Left ventricle myocardium inferior (tissue), 1 donor: ENCODE measurements around the gene FARP1. TPM values are rescaled to one million over a fixed set of nuclear protein-coding genes. Genes with fewer than 3 reads are reported as not detected.

Experiments
- DNase-seq: peaks from one replicate; pipeline ENCODE4 v3.0.0-alpha.2; 2020
- H3K27ac ChIP-seq: fragments of 200-600 bp; replicated peaks from 2 replicates; pipeline ENCODE4 v1.8.0; 2021
- H3K27me3 ChIP-seq: fragments of 200-600 bp; 2 replicates; pipeline ENCODE4 v1.8.0; 2021; ENCODE audit warnings: low read depth
- H3K36me3 ChIP-seq: fragments of 200-600 bp; 2 replicates; pipeline ENCODE4 v1.8.0; 2021
- H3K4me1 ChIP-seq: fragments of 200-600 bp; 2 replicates; pipeline ENCODE4 v1.8.0; 2021
- H3K4me3 ChIP-seq: fragments of 200-600 bp; 2 replicates; pipeline ENCODE4 v1.8.0; 2021; ENCODE audit warnings: mild to moderate bottlenecking, moderate library complexity
- H3K9me3 ChIP-seq: fragments of 200-600 bp; replicated peaks from 2 replicates; pipeline ENCODE4 v1.8.0; 2021
- CTCF ChIP-seq: fragments of 200-600 bp; IDR thresholded peaks from 2 replicates; pipeline ENCODE4 v1.8.0; 2021; ENCODE audit warnings: antibody characterized with exemption, mild to moderate bottlenecking, borderline replicate concordance
- intact Hi-C: fragments of 100-400 bp; cut with micrococcal nuclease; formaldehyde crosslinking; loops from one replicate; pipeline ENCODE4 v1.11.0; 2022
- total RNA-seq: library from RNA; stranded (reverse); fragmentation: NEBNext Ultra II Directional; extraction: Animal tissue kit (Norgen Biotek cat#: 25700); gene quantifications from one replicate; pipeline ENCODE4 v1.2.1, GENCODE V29; 2021
- donor health status: DM: no; HTN: yes; CAD: no; lungs with severe emphysema.

Gene FARP1
- total RNA-seq, 1 donor from 2014 or later, result 17.6 TPM

- H3K4me1 ChIP-seq, result no peaks in the 10 kb centered on the region
- peaks cover 9% of the 10 kb centered on the region for H3K36me3 ChIP-seq
- TF ChIP-seq CTCF, result no peak
- intact Hi-C loops, result no loop called here
- DNase-seq, result no peak
- H3K27ac ChIP-seq, result no peak overlapping the region
- no peaks in the 10 kb centered on the region for H3K9me3 ChIP-seq
- no peak overlapping the region for H3K4me3 ChIP-seq
- no peaks in the 10 kb centered on the region for H3K27me3 ChIP-seq
Measured at GRCh38 chr13:98364179-98364578, 221.3 kb downstream of the FARP1 start.

GRCh38 chr13:98364647-98365046, 221.8 kb downstream of the FARP1 start:
- Histone ChIP-seq H3K4me3 (no peak overlapping the region), H3K36me3 (peaks cover 9% of the 10 kb centered on the region), H3K27ac (no peak overlapping the region), H3K9me3 (no peaks in the 10 kb centered on the region), H3K4me1 (no peaks in the 10 kb centered on the region), H3K27me3 (no peaks in the 10 kb centered on the region)
- TF ChIP-seq CTCF, result no peak
- no peak for DNase-seq
- intact Hi-C loops, result no loop called here

- H3K4me1 ChIP-seq, result no peaks in the 10 kb centered on the region
- intact Hi-C loops, result no loop called here
- no peak for TF ChIP-seq CTCF
Measured at GRCh38 chr13:98365302-98365701, 222.4 kb downstream of the FARP1 start.

GRCh38 chr13:98366010-98366409, 223.1 kb downstream of the FARP1 start:
- no peaks in the 10 kb centered on the region for H3K27me3 ChIP-seq
- H3K4me3 ChIP-seq, result no peak overlapping the region
- H3K4me1 ChIP-seq, result peaks cover 7% of the 10 kb centered on the region
- no peak for TF ChIP-seq CTCF
- peaks cover 9% of the 10 kb centered on the region for H3K36me3 ChIP-seq
- no peak for DNase-seq
- no peaks in the 10 kb centered on the region for H3K9me3 ChIP-seq
- intact Hi-C loops, result no loop called here
- H3K27ac ChIP-seq, result no peak overlapping the region

More at GRCh38 chr13:98365302-98365701, 222.4 kb downstream of the FARP1 start:
- DNase-seq, result no peak
- Histone ChIP-seq H3K9me3 (no peaks in the 10 kb centered on the region), H3K36me3 (peaks cover 9% of the 10 kb centered on the region), H3K27me3 (no peaks in the 10 kb centered on the region), H3K4me3 (no peak overlapping the region), H3K27ac (no peak overlapping the region)

- peaks cover 11% of the 10 kb centered on the region for H3K4me1 ChIP-seq
- H3K4me3 ChIP-seq, result no peak overlapping the region
- peaks cover 9% of the 10 kb centered on the region for H3K36me3 ChIP-seq
- DNase-seq, result no peak
- no peak overlapping the region for H3K27ac ChIP-seq
- H3K9me3 ChIP-seq, result no peaks in the 10 kb centered on the region
- intact Hi-C loops, result no loop called here
- H3K27me3 ChIP-seq, result no peaks in the 10 kb centered on the region
- TF ChIP-seq CTCF, result no peak
Measured at GRCh38 chr13:98366443-98366842, 223.5 kb downstream of the FARP1 start.

GRCh38 chr13:98366959-98367358, 224.1 kb downstream of the FARP1 start:
- TF ChIP-seq CTCF, result no peak
- Histone ChIP-seq H3K27me3 (no peaks in the 10 kb centered on the region), H3K36me3 (peaks cover 9% of the 10 kb centered on the region), H3K9me3 (no peaks in the 10 kb centered on the region), H3K4me3 (no peak overlapping the region), H3K4me1 (peaks cover 14% of the 10 kb centered on the region), H3K27ac (no peak overlapping the region)
- intact Hi-C loops, result no loop called here
- no peak for DNase-seq
